Measurements from ENCODE around the gene PKP1. TPM values are rescaled to one million over a fixed set of nuclear protein-coding genes. Genes with fewer than 3 reads are reported as not detected.
"Not testable (repeated sequence)": the region's sequence is repeated elsewhere in the genome, so short reads cannot be mapped to it uniquely, and the experiment has no call there.

PKP1 gene
- total and polyA plus RNA-seq, 2 experiments from 2014 or later, result 0.03 TPM; not detected in 1

DNA sequence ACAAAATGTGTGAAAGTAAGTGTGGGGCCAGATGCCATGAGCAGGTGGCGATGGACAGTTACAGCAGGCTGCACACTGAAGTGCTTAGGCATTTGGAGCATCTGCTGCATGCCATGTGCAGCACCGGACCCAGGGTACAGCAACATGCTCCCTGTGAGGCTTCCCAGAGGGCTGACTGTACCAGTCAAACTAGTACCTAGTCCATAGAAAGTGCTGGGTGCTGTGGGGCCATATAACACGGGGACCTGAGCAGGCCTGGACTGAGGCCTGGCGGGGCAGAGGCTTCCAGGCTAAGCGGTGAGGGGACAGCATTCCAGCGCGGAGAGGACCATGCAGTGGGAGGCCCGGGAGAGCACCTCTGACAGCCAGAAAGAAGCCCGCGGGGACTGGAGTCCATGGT, 29.9 kb upstream of the PKP1 start:
- H3K36me3 ChIP-seq, result no peaks in the 10 kb centered on the region
- H3K27me3 ChIP-seq, result no peaks in the 10 kb centered on the region
- no peak for DNase-seq (ENCODE audit: low read depth in 1 of 2, low spot score in 1 of 2)
- no peaks in the 10 kb centered on the region for H3K4me1 ChIP-seq (ENCODE audit: low read depth)
- H3K9me3 ChIP-seq (ENCODE audit: low read depth), result no peaks in the 10 kb centered on the region
- no peak overlapping the region for H3K27ac ChIP-seq
- no peak overlapping the region for H3K4me3 ChIP-seq
- TF ChIP-seq, protein P1, sequence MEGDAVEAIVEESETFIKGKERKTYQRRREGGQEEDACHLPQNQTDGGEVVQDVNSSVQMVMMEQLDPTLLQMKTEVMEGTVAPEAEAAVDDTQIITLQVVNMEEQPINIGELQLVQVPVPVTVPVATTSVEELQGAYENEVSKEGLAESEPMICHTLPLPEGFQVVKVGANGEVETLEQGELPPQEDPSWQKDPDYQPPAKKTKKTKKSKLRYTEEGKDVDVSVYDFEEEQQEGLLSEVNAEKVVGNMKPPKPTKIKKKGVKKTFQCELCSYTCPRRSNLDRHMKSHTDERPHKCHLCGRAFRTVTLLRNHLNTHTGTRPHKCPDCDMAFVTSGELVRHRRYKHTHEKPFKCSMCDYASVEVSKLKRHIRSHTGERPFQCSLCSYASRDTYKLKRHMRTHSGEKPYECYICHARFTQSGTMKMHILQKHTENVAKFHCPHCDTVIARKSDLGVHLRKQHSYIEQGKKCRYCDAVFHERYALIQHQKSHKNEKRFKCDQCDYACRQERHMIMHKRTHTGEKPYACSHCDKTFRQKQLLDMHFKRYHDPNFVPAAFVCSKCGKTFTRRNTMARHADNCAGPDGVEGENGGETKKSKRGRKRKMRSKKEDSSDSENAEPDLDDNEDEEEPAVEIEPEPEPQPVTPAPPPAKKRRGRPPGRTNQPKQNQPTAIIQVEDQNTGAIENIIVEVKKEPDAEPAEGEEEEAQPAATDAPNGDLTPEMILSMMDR (IDR thresholded peaks at IDR 0.05; ENCODE audit: low read depth, low read length), result no peak

DNA sequence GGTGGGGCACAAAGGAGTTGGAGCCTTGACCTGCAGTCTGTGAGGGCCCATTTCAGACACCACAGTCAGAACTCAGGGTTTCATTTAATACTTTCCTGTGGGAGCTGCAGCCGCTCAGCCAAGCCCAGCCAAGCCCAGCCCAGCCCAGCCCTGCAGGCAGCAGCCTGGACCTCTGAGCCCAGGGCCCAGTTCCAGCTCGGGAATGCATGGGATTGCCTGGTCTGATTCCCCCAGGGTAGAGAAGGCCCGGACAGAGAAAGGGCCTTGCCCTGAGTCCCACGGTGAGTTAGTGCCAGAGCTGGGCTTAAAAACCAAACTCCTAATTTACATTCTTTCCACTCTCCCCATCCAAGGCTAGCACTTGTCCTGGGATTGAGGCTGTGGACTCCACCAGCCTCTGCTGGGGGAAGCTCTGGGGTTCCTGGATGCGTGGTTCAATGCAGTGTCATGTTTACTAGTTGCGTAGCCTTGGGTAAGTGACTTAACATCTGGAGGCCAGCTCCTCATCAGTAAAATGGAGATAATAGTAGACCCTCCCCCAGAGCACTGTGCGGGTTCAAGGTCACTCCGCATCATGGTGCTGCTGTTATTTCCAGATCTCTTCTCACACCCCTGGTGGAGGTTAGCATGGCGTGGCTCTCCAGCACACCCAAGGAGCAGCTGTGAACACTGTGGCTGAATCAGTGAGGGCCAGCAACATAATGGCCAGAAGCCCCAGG, 29.2 kb upstream of the PKP1 start:
- TF ChIP-seq, protein P1 (IDR thresholded peaks at IDR 0.05; ENCODE audit: low read depth, low read length), result no peak
- H3K4me3 ChIP-seq, result no peak overlapping the region
- no peaks in the 10 kb centered on the region for H3K4me1 ChIP-seq (ENCODE audit: low read depth)
- H3K27ac ChIP-seq, result no peak overlapping the region
- no peaks in the 10 kb centered on the region for H3K36me3 ChIP-seq
- peaks cover 2% of the 10 kb centered on the region for H3K27me3 ChIP-seq
- no peak for DNase-seq (ENCODE audit: low read depth in 1 of 2, low spot score in 1 of 2)
- no peaks in the 10 kb centered on the region for H3K9me3 ChIP-seq (ENCODE audit: low read depth)

DNA sequence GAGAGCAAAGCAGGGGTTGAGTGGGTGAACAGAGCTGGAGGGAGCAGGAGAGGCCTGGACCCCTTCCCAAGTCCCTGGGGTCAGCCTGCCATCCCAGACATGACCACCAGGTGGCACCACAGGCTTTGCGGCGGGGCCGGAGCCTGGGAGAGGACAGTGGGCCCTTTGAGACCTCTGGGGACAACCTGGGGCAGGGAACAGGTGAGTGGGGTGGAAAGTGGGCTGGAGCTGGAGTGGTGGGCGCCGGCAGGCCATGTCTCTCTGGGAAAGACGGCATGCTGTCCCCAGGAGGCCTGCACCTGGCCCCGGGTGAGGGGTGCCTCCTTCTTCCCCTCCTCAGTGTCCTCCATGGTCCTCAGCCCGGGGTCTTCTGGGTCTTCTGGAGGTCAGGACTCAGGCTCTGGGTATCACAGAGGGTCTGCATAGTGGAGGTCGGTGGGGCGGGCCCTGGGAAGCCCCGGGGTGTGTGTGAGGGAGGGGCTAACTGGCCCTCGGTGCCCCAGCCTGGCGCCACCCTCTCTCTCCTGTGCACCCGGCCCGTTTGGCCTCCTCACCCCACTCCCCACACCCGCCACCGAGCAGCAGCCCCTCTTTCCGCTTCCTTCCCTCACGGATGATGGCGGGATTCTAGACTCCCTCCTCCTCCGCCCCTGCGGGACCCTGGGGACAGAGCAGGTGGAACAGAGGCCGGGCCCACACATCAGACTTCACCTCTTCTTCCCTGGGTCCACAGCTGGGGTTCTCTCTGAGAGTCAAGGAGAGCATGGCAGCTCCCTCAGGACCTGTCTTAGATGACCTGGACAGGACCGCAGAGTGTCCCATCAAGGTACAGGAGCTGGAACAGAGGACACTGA, 28.5 kb upstream of the PKP1 start:
- no peak overlapping the region for H3K4me3 ChIP-seq
- no peaks in the 10 kb centered on the region for H3K4me1 ChIP-seq (ENCODE audit: low read depth)
- H3K27ac ChIP-seq, result no peak overlapping the region
- peaks cover 10% of the 10 kb centered on the region for H3K27me3 ChIP-seq
- no peaks in the 10 kb centered on the region for H3K9me3 ChIP-seq (ENCODE audit: low read depth)
- DNase-seq (ENCODE audit: low read depth in 1 of 2, low spot score in 1 of 2), result peak; percentile 50 to 72
- no peaks in the 10 kb centered on the region for H3K36me3 ChIP-seq
- TF ChIP-seq, protein P1 (IDR thresholded peaks at IDR 0.05; ENCODE audit: low read depth, low read length), result peak; percentile 95

DNA sequence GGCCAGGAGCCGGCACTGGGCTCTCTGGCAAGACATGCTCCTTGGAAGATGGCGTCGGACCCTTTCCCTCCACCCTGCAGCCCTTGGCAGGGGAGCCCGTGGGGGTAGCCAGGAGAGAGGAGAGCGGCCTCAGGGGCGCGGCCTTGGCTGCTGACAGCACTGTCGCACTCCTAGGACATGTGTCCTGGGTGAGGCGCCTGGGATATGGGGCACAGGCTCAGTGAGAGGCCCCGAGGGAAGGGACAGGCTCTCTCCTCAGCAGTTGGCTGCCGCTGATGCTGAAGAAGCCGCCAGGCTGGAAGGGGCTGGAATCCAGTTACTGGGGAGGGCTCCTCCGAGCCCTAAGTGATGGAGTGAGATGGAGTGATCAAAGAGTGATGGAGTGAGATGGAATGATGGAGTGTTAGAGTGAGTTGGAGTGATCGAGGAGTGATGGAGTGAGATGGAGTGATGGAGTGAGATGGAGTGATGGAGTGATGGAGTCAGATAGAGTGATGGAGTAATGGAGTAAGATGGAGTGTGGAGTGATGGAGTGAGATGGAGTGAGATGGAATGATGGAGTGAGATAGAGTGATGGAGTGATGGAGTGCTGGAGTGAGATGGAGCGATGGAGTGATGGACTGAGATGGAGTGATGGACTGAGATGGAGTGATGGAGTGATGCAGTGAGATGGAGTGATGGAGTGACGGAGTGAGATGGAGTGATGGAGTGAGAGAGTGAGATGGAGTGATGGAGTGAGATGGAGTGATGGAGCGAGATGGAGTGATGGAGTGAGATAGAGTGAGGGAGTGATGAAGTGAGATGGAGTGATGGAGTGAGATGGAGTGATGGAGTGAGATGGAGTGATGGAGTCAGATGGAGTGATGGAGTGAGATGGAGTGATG, 27.6 kb upstream of the PKP1 start:
- no peak for DNase-seq (ENCODE audit: low read depth in 1 of 2, low spot score in 1 of 2)
- H3K9me3 ChIP-seq (ENCODE audit: low read depth), result no peaks in the 10 kb centered on the region
- H3K27ac ChIP-seq, result no peak overlapping the region
- H3K4me1 ChIP-seq (ENCODE audit: low read depth), result no peaks in the 10 kb centered on the region
- TF ChIP-seq, protein P1 (IDR thresholded peaks at IDR 0.05; ENCODE audit: low read depth, low read length), result no peak
- no peaks in the 10 kb centered on the region for H3K36me3 ChIP-seq
- H3K27me3 ChIP-seq, result peaks cover 19% of the 10 kb centered on the region
- H3K4me3 ChIP-seq, result no peak overlapping the region

DNA sequence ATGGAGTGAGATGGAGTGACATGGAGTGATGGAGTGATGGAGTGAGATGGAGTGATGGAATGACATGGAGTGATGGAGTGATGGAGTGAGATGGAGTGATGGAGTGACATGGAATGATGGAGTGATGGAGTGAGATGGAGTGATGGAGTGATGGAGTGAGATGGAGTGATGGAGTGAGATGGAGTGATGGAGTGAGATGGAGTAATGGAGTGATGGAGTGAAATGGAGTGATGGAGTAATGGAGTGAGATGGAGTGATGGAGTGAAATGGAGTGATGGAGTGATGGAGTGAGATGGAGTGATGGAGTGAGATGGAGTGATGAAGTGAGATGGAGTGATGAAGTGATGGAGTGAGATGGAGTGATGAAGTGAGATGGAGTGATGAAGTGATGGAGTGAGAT, 25.2 kb upstream of the PKP1 start:
- not testable (repeated sequence) for H3K36me3 ChIP-seq; H3K27ac ChIP-seq; DNase-seq (ENCODE audit: low read depth in 1 of 2, low spot score in 1 of 2); H3K9me3 ChIP-seq (ENCODE audit: low read depth); H3K4me1 ChIP-seq (ENCODE audit: low read depth); H3K4me3 ChIP-seq
- H3K27me3 ChIP-seq, result peaks cover 26% of the 10 kb centered on the region

Data from cardiac muscle cell (in vitro differentiated cells and primary cell).